ENCODE results near the gene ZNF280D. TPM values are rescaled to one million over a fixed set of nuclear protein-coding genes. Genes with fewer than 3 reads are reported as not detected.

The ZNF280D gene
- polyA plus RNA-seq, 1 donor from 2014 or later, result 35.4 TPM

GRCh38 chr15:56729561-56729960, 3.7 kb downstream of the ZNF280D start:
- Histone ChIP-seq H3K4me2 (ENCODE audit: low read length) (no peak overlapping the region), H3K9ac (ENCODE audit: low read length) (no peak overlapping the region), H3K27ac (ENCODE audit: low read length) (no peak overlapping the region), H3K79me2 (replicated peaks; ENCODE audit: insufficient read depth, low read length) (peaks cover 28% of the 10 kb centered on the region), H3K9me3 (ENCODE audit: low read length) (no peaks in the 10 kb centered on the region), H3K4me3 (ENCODE audit: low read length) (no peak overlapping the region), H3K9me2 (ENCODE audit: insufficient read depth, low read length) (no peaks in the 10 kb centered on the region), H3F3A (ENCODE audit: insufficient read depth, low read length, poor library complexity, severe bottlenecking) (no peaks in the 10 kb centered on the region), H4K20me1 (ENCODE audit: insufficient read depth) (no peaks in the 10 kb centered on the region), H3K36me3 (ENCODE audit: insufficient read depth, low read length) (no peaks in the 10 kb centered on the region), H2AFZ (ENCODE audit: low read depth, low read length) (no peak overlapping the region), H3K27me3 (ENCODE audit: insufficient read depth, low read depth, low read length) (no peaks in the 10 kb centered on the region)
- TF ChIP-seq MXI1 (conservative IDR thresholded peaks at IDR 0.05; ENCODE audit: poor library complexity, severe bottlenecking) (no peak), SMC3 (conservative IDR thresholded peaks at IDR 0.05; ENCODE audit: poor library complexity) (no peak), POLR2AphosphoS5 (IDR thresholded peaks at IDR 0.05) (no peak), TAF1 (IDR thresholded peaks at IDR 0.05; ENCODE audit: low read depth) (no peak), CTCF (IDR thresholded peaks at IDR 0.05; ENCODE audit: poor library complexity, severe bottlenecking) (no peak), EP300 (conservative IDR thresholded peaks at IDR 0.05; ENCODE audit: poor library complexity, severe bottlenecking) (no peak), EZH2 (IDR thresholded peaks at IDR 0.05; ENCODE audit: borderline replicate concordance, insufficient read depth, low read length, poor library complexity, severe bottlenecking) (no peak), REST (IDR thresholded peaks at IDR 0.05; ENCODE audit: borderline replicate concordance) (no peak), RAD21 (conservative IDR thresholded peaks at IDR 0.05) (no peak)

- peaks cover 13% of the 10 kb centered on the region for H3K79me2 ChIP-seq (replicated peaks; ENCODE audit: insufficient read depth, low read length)
- no peaks in the 10 kb centered on the region for H3F3A ChIP-seq (ENCODE audit: insufficient read depth, low read length, poor library complexity, severe bottlenecking)
- TF ChIP-seq CTCF (IDR thresholded peaks at IDR 0.05; ENCODE audit: poor library complexity, severe bottlenecking), result no peak
- TF ChIP-seq EZH2 (IDR thresholded peaks at IDR 0.05; ENCODE audit: borderline replicate concordance, insufficient read depth, low read length, poor library complexity, severe bottlenecking), result no peak
- TF ChIP-seq SMC3 (conservative IDR thresholded peaks at IDR 0.05; ENCODE audit: poor library complexity), result no peak
- TF ChIP-seq POLR2AphosphoS5 (IDR thresholded peaks at IDR 0.05), result no peak
- no peak for TF ChIP-seq REST (IDR thresholded peaks at IDR 0.05; ENCODE audit: borderline replicate concordance)
- no peak for TF ChIP-seq TAF1 (IDR thresholded peaks at IDR 0.05; ENCODE audit: low read depth)
- no peak for TF ChIP-seq EP300 (conservative IDR thresholded peaks at IDR 0.05; ENCODE audit: poor library complexity, severe bottlenecking)
- TF ChIP-seq RAD21 (conservative IDR thresholded peaks at IDR 0.05), result no peak
- no peak for TF ChIP-seq MXI1 (conservative IDR thresholded peaks at IDR 0.05; ENCODE audit: poor library complexity, severe bottlenecking)
- no peaks in the 10 kb centered on the region for H3K27me3 ChIP-seq (ENCODE audit: insufficient read depth, low read depth, low read length)
- no peak overlapping the region for H2AFZ ChIP-seq (ENCODE audit: low read depth, low read length)
- no peaks in the 10 kb centered on the region for H3K9me2 ChIP-seq (ENCODE audit: insufficient read depth, low read length)
- H3K4me3 ChIP-seq (ENCODE audit: low read length), result no peak overlapping the region
- no peak overlapping the region for H3K9ac ChIP-seq (ENCODE audit: low read length)
- H4K20me1 ChIP-seq (ENCODE audit: insufficient read depth), result no peaks in the 10 kb centered on the region
- no peaks in the 10 kb centered on the region for H3K36me3 ChIP-seq (ENCODE audit: insufficient read depth, low read length)
- H3K9me3 ChIP-seq (ENCODE audit: low read length), result no peaks in the 10 kb centered on the region
- H3K27ac ChIP-seq (ENCODE audit: low read length), result no peak overlapping the region
- H3K4me2 ChIP-seq (ENCODE audit: low read length), result no peak overlapping the region
Measured at GRCh38 chr15:56725386-56725785, 7.9 kb downstream of the ZNF280D start.
